HG03469 (cell line): ENCODE results near the gene WDPCP.
A peak's percentile ranks its signal among the peaks of the same experiment; 100 is the strongest.
"Not testable (repeated sequence)": the region's sequence is repeated elsewhere in the genome, so short reads cannot be mapped to it uniquely, and the experiment has no call there.

Experiments used
- ATAC-seq: cut with Tn5 transposase; IDR thresholded peaks from one replicate; pipeline ENCODE4 v1.9.1; 2021; ENCODE audit warnings: mild to moderate bottlenecking, moderate library complexity, moderate number of reproducible peaks; ENCODE audit not compliant: unreplicated experiment

Gene WDPCP

GRCh38 chr2:63588385-63589147, at the start of gene WDPCP, which contains the start of gene MDH1:
TSS of gene WDPCP (minus strand) at chr2:63588477. CDS start at chr2:63588271, 206 bp downstream.
TSS of gene MDH1 (plus strand) at chr2:63588963. CDS start at chr2:63589044, 81 bp downstream.
- ATAC-seq = peak; percentile 78

DNA sequence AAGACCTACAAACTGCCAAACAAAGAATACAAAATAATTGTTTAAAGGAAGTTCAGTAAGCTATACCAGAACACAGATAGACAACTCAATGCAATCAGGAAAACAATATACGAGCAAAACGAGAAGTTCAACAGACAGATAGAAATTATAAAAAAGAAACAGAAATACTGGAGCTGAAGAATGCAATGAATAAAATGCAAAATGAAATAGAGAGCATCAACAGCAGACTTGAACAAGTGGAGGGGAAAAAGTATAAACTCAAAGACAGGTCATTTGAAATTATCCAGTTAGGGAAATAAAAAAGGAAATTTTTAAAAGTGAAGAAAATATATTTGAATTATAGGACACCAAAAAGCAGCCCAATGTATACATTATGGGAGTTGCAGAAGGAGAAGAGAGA, 44.1 kb upstream of the WDPCP start:
- no peak for ATAC-seq

DNA sequence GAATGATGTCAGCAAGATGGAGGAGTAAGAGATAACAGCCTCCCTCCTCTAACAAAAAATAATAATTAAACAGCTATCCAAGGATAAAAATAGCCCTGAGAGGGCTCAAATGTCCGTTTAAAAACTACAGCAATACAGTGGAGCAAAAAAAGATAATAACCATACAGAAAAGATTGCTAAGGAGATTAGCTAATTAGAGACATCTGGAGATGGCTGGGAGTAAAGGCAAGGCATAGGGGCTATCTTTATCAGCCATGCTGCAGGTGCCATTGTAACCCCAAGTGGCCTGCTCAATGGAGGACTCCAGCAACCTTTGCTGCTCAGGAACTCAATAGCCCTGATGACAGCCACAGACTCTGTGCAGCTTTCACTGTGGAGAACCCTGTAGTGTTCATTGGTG, 43.2 kb upstream of the WDPCP start:
- no peak for ATAC-seq

DNA sequence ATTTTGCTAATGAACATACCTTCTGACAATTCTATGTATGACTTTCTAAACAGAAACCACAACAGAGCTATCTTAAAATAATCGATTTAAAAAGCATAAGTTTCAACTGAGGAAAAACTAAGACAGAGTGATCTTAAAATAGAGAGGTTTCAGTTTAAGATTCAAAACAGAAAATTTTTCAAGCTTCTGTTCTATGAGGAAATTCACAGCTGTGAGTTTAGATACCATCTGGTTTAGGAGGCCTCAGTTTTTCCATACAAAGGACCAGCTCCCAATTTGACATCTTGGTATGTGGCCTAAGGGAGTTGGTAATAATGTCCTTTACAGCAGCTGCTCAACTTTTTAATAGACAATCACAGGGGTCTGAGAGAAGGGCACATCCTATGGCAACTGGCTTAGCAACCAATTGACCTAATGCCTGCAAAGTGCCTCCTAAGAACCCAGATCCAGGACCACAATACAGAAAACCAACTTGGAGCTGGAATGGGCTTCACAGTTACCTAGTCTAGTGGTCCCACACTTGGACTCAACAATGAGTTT, 40.2 kb upstream of the WDPCP start:
- no peak for ATAC-seq

DNA sequence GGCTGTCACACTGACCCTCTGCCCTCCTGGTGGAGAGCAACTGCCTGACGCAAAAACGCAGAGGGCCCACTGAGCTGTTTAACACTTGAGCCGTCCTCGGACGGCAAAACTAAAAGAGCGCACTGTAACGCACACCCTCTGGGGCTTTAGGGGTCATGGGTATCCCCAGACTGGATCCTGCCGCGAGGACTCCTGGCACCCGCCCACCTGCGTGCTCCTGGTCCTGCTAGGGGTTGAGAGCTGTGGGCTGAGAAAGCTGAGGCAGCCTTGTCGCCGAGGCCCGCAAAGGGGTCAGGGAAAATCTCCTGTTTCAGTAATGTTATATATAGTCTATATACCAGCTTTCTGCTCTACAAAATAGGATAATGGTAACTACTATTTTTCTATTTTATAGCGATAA, 39.6 kb upstream of the WDPCP start:
- no peak for ATAC-seq

DNA sequence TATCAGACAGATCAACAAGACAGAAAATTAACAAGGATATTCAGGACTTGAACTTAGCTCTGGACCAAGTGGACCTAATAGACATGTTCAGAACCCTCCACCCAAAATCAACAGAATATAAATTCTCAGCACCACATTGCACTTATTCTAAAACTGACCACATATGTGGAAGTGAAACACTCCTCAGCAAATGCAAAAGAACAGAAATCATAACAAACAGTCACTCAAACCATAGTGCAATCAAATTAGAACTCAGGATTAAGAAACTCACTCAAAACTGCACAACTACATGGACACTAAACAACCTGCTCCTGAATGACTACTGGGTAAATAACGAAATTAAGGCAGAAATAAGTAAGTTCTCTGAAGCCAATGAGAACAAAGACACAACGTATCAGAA, 35.5 kb upstream of the WDPCP start:
- ATAC-seq = not testable (repeated sequence)

- no peak for ATAC-seq
Observed at GRCh38 chr2:63622751-63623150, 34.5 kb upstream of the WDPCP start.

DNA sequence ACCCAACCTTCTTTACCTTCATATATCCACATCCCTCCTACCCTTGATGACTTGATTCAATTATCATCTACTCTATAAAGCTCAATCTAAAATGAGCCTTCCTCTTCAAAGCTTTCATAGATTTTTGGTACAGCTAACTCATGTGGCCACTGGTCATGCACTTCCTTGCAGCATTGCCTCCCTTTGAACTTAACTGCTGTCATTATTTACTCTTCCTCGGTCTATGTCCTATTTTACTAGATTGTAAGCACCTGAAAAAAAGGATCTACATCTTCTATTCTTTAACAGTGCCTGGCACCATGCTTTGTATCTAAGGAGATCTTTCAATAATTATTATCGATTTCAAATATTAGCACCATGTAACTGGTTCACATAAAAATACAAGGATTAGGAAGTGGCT, 31.1 kb upstream of the WDPCP start:
- ATAC-seq = no peak

- no peak for ATAC-seq
Observed at GRCh38 chr2:63617366-63617765, 29.1 kb upstream of the WDPCP start.

DNA sequence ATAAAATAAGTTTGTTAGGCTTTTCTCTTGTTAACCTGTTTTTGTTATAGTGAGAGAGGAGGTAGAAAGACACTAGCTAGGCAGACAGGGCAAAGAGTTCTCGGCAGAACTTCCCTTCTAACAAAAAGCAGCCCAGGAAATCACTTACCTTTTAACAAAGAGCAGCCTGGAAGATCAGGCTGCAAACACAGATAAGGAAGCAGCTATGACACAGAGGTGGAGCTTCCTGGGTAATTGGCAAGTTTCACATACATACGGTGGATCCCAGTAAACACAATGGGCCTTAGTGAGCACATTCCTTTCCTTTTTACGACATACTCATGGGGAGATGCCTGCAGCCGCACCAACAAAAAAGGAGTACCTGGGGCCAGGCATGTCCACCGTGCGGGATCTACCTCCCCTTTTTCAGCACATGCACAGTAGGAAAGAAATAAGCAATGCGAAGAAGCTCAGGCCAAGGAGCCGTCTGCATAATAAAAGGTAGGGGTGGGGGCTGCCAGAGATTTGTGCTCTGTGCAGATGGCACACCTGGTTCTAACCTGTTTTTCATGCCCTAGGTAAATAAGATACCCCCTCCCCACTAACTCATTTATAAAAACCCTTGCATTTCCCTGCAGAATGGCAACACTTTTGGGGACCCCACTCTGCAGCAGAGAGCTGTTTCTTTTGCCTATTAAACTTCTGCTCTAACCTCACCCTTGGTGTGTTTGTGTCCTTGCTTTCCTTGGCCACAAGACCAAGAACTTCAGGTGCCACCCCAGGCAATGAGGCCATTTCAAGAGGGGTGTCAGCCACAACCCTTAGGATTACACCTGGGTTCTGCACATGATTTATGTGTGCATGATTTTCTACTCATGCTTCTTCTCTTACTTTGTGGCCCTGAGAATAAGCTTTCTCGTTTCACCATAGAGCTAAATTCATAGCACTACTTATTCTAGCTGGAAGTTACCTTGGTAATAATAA, 27.0 kb upstream of the WDPCP start:
- no peak for ATAC-seq

GRCh38 chr2:63614448-63614968, 26.2 kb upstream of the WDPCP start:
- no peak for ATAC-seq

DNA sequence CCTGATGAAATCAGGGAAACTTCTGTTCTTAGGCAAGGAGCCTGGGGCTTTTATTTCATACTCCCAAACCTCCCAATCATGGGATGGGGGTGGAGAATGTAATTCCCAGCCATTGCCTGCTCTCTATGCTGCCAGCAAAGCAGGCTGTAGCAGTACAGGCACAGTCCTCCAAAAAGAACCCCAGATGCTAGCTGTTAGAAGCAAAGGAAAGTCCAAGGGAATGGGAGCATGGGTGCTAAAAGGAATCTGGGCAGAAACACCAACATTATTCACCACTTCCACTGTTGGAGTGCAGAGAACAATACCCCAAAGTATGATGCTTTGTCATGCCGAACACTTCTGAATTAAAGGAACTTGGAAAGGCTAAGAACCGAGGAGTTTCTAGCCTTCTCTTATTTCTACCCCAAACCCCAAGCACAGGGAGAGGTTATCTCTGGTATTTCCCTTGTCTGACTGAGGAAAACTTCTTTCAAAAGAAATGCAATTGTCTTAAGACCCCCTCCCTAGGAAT, 25.2 kb upstream of the WDPCP start:
- ATAC-seq = no peak

- ATAC-seq = no peak
Observed at GRCh38 chr2:63610525-63610924, 22.2 kb upstream of the WDPCP start.

- ATAC-seq = not testable (repeated sequence)
Observed at GRCh38 chr2:63608865-63609264, 20.6 kb upstream of the WDPCP start.

DNA sequence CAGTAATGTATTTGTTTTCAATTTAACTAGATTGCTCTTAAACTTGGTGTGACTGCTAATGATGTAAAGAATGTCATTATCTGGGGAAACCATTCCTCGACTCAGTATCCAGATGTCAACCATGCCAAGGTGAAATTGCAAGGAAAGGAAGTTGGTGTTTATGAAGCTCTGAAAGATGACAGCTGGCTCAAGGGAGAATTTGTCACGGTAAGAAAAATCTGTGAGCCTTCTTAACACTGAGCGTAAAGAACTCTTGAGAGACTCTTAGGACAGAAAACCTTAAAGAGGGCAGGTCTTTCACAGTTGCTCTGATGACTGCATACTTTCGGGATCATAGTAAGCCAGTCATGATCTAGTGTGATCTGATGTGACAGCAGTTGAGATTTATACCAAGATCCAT, 16.4 kb upstream of the WDPCP start:
- ATAC-seq = no peak

- ATAC-seq = no peak
Observed at GRCh38 chr2:63600881-63601460, 12.7 kb upstream of the WDPCP start.

GRCh38 chr2:63598981-63599380, 10.7 kb upstream of the WDPCP start:
- no peak for ATAC-seq

GRCh38 chr2:63596401-63596883, 8.2 kb upstream of the WDPCP start:
- ATAC-seq = no peak

DNA sequence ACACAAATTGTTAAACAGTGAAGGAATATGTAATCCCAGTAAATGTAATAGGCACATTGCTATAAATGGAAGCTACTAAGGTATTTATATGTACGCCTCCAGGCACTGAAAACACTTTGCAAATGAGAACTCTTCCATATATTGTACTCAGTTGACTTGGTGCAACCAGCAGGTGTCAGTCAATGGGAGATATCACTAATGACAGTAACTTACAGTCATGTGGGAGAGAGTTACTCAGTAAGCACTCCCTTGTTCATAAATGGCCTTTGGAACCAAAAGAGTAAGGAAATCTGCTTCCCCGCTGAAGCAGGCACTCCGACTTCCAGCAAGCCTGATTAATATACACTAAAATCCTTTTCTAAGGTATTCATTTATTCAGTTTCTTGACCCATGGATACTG, 6.4 kb upstream of the WDPCP start:
- ATAC-seq = no peak

GRCh38 chr2:63591566-63592175, 3.4 kb upstream of the WDPCP start:
- ATAC-seq = no peak
